Uterus (tissue), 2 donors: ENCODE measurements around the gene SPOCK1.

ENCODE experiments used
- POLR2A ChIP-seq, 2 donors: fragments of 450-650 bp; IDR thresholded peaks; one replicate each; pipeline ENCODE4 v1.6.1; 2016; ENCODE audit warnings: antibody characterized with exemption in 2 of 2, mild to moderate bottlenecking in 1 of 2, moderate library complexity in 1 of 2
- TF ChIP-seq, protein P1 (sequence below), 4 experiments: fragments of 200-600 bp in 2 of 4; fragments of 450-650 bp in 2 of 4; sonication (generic) in 2 of 4; IDR thresholded peaks; one replicate each; pipeline ENCODE4 v1.5.1; 2016 to 2019; ENCODE audit warnings: antibody characterized with exemption in 4 of 4, mild to moderate bottlenecking in 2 of 4, moderate library complexity in 1 of 4

- TF ChIP-seq, protein P1, sequence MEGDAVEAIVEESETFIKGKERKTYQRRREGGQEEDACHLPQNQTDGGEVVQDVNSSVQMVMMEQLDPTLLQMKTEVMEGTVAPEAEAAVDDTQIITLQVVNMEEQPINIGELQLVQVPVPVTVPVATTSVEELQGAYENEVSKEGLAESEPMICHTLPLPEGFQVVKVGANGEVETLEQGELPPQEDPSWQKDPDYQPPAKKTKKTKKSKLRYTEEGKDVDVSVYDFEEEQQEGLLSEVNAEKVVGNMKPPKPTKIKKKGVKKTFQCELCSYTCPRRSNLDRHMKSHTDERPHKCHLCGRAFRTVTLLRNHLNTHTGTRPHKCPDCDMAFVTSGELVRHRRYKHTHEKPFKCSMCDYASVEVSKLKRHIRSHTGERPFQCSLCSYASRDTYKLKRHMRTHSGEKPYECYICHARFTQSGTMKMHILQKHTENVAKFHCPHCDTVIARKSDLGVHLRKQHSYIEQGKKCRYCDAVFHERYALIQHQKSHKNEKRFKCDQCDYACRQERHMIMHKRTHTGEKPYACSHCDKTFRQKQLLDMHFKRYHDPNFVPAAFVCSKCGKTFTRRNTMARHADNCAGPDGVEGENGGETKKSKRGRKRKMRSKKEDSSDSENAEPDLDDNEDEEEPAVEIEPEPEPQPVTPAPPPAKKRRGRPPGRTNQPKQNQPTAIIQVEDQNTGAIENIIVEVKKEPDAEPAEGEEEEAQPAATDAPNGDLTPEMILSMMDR (IDR thresholded peaks at IDR 0.05), result no peak
- no peak for TF ChIP-seq POLR2A (IDR thresholded peaks at IDR 0.05)
These were observed 10.6 kb downstream of the SPOCK1 start for GRCh38 chr5:137488516-137488915.
